ENCODE results near the gene PCYT2. TPM values are rescaled to one million over a fixed set of nuclear protein-coding genes. Genes with fewer than 3 reads are reported as not detected.
A peak's percentile ranks its signal among the peaks of the same experiment; 100 is the strongest.

The PCYT2 gene
- total and polyA plus RNA-seq, 9 of the 15 experiments (the other 6 are each of a cell fraction or from before 2014, with no cell fraction given): 0.92 to 134 (median 82.5) TPM

DNA sequence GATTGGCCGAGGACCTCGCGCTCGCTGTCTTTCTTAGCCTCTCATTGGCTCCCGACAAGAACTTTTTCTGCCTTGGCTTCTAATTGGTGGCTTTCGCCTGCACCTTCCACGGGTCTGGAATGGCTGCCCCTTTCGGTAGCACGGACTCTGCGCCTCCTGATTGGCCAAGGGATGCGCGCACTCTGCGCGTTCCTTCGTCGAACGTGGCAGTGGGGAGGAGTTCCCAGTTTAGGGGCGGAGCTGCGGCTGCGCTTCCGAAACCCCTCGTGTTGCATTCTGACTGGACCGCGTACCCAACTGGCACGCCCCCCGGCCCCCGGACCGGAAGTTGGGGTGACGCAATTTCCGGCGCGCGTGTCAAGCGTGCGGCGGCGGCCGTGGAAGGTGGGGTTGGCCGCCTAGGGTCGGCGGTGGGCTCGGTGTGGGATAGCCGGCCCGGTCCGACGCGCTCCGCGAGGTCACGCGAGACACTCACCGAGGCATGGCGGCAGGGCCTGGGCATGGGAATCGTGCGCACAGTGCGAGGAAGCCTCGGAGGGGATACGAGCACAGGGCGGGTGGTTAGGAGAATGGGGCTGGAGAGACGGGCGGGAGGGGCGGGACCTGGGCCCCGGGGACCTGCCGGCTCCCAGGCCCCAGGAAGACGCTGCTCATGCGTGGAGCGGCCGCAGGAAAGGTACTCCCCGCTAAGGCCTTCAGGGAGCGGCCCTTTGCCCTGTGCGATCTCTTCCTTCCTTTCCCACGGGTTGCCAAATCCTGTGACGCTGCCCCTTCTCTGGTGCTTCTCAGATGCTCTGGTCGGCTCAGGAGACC is 50.2 kb downstream of the PCYT2 start (continued):
- no peak for TF ChIP-seq ZNF121 (CRISPR knock-in tag; conservative IDR thresholded peaks at IDR 0.05)
- no peak for TF ChIP-seq PCBP1 (IDR thresholded peaks at IDR 0.05; ENCODE audit: low read depth, low read length, poor library complexity, severe bottlenecking)
- TF ChIP-seq TCF7 (IDR thresholded peaks at IDR 0.05; ENCODE audit: borderline replicate concordance): no peak
- TF ChIP-seq CC2D1A (IDR thresholded peaks at IDR 0.05): no peak
- peak; percentile 92 for TF ChIP-seq C11orf30 (IDR thresholded peaks at IDR 0.05; ENCODE audit: low read depth)
- no peak for TF ChIP-seq MIER1 (IDR thresholded peaks at IDR 0.05; ENCODE audit: low read depth)
- peak; percentile 85 for TF ChIP-seq ZNF561 (CRISPR knock-in tag; conservative IDR thresholded peaks at IDR 0.05)
- TF ChIP-seq, protein P1, sequence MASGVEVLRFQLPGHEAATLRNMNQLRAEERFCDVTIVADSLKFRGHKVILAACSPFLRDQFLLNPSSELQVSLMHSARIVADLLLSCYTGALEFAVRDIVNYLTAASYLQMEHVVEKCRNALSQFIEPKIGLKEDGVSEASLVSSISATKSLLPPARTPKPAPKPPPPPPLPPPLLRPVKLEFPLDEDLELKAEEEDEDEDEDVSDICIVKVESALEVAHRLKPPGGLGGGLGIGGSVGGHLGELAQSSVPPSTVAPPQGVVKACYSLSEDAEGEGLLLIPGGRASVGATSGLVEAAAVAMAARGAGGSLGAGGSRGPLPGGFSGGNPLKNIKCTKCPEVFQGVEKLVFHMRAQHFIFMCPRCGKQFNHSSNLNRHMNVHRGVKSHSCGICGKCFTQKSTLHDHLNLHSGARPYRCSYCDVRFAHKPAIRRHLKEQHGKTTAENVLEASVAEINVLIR (CRISPR knock-in tag; IDR thresholded peaks at IDR 0.05): peak; percentile 77
- no peak; the same call in none of the 2 replicates for TF ChIP-seq ETV1 (tag; conservative IDR thresholded peaks at IDR 0.05; ENCODE audit: low read depth)
- no peak for TF ChIP-seq TSC22D4 (tag; IDR thresholded peaks at IDR 0.05)
- TF ChIP-seq ZNF140 (CRISPR knock-in tag; IDR thresholded peaks at IDR 0.05): no peak
- peak; percentile 91 for TF ChIP-seq POLR2B (IDR thresholded peaks at IDR 0.05; ENCODE audit: low read depth, partially characterized antibody)
- TF ChIP-seq POLR2A (conservative IDR thresholded peaks at IDR 0.05): peak; percentile 91
- peak; percentile 95 for TF ChIP-seq ELF2 (CRISPR knock-in tag; IDR thresholded peaks at IDR 0.05)
- TF ChIP-seq, protein P2, sequence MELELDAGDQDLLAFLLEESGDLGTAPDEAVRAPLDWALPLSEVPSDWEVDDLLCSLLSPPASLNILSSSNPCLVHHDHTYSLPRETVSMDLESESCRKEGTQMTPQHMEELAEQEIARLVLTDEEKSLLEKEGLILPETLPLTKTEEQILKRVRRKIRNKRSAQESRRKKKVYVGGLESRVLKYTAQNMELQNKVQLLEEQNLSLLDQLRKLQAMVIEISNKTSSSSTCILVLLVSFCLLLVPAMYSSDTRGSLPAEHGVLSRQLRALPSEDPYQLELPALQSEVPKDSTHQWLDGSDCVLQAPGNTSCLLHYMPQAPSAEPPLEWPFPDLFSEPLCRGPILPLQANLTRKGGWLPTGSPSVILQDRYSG (tag; conservative IDR thresholded peaks at IDR 0.05; ENCODE audit: low read depth): peak; percentile 98
- no peak for TF ChIP-seq MAFG (tag; conservative IDR thresholded peaks at IDR 0.05)
- 0 out of 2 replicates have a peak, but pooled peaks have one; percentile 28 for TF ChIP-seq HDAC2 (IDR thresholded peaks at IDR 0.05)
- no peak for TF ChIP-seq ZC3H11A (IDR thresholded peaks at IDR 0.05; ENCODE audit: low read depth, low read length)
- TF ChIP-seq, protein P3, sequence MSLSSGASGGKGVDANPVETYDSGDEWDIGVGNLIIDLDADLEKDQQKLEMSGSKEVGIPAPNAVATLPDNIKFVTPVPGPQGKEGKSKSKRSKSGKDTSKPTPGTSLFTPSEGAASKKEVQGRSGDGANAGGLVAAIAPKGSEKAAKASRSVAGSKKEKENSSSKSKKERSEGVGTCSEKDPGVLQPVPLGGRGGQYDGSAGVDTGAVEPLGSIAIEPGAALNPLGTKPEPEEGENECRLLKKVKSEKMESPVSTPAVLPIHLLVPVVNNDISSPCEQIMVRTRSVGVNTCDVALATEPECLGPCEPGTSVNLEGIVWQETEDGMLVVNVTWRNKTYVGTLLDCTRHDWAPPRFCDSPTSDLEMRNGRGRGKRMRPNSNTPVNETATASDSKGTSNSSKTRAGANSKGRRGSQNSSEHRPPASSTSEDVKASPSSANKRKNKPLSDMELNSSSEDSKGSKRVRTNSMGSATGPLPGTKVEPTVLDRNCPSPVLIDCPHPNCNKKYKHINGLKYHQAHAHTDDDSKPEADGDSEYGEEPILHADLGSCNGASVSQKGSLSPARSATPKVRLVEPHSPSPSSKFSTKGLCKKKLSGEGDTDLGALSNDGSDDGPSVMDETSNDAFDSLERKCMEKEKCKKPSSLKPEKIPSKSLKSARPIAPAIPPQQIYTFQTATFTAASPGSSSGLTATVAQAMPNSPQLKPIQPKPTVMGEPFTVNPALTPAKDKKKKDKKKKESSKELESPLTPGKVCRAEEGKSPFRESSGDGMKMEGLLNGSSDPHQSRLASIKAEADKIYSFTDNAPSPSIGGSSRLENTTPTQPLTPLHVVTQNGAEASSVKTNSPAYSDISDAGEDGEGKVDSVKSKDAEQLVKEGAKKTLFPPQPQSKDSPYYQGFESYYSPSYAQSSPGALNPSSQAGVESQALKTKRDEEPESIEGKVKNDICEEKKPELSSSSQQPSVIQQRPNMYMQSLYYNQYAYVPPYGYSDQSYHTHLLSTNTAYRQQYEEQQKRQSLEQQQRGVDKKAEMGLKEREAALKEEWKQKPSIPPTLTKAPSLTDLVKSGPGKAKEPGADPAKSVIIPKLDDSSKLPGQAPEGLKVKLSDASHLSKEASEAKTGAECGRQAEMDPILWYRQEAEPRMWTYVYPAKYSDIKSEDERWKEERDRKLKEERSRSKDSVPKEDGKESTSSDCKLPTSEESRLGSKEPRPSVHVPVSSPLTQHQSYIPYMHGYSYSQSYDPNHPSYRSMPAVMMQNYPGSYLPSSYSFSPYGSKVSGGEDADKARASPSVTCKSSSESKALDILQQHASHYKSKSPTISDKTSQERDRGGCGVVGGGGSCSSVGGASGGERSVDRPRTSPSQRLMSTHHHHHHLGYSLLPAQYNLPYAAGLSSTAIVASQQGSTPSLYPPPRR (CRISPR knock-in tag; IDR thresholded peaks at IDR 0.05; ENCODE audit: borderline replicate concordance): no peak
- TF ChIP-seq, protein P4, sequence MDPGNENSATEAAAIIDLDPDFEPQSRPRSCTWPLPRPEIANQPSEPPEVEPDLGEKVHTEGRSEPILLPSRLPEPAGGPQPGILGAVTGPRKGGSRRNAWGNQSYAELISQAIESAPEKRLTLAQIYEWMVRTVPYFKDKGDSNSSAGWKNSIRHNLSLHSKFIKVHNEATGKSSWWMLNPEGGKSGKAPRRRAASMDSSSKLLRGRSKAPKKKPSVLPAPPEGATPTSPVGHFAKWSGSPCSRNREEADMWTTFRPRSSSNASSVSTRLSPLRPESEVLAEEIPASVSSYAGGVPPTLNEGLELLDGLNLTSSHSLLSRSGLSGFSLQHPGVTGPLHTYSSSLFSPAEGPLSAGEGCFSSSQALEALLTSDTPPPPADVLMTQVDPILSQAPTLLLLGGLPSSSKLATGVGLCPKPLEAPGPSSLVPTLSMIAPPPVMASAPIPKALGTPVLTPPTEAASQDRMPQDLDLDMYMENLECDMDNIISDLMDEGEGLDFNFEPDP (CRISPR knock-in tag; IDR thresholded peaks at IDR 0.05): peak; percentile 90; the same call in 1 of the 2 replicates
